ENCODE data around the gene OR2A12.

DNA sequence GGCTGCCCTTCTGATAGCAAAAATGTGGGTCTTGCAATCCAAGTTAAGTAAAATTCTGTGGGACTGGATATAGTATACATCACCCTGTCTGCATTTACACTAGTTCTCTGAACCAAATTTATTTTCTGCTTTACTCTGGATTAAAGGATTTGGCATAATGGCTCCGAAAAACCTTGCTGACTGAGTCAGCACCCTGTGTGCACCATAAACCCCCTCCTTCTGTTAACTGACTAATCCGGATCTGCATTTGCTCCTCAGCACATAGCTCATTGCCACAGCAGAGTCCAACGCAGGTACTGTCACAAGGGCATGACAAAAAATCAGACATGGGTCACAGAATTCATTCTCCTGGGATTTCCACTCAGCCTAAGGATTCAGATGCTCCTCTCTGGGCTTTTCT, 36.0 kb upstream of the OR2A12 start:
- TF ChIP-seq POLR2AphosphoS5 (IDR thresholded peaks at IDR 0.05; ENCODE audit: low read depth, low read length) (no peak), POLR2A (IDR thresholded peaks at IDR 0.05; ENCODE audit: low read depth, low read length) (no peak), TAF1 (IDR thresholded peaks at IDR 0.05; ENCODE audit: borderline replicate concordance, low read depth, low read length) (no peak)

All from GM12892 (cell line).